Liver (tissue), 9 donors: ENCODE data around the gene CD7. TPM values are rescaled to one million over a fixed set of nuclear protein-coding genes. Genes with fewer than 3 reads are reported as not detected.

Experiments used
- DNase-seq: peaks from one replicate; pipeline ENCODE4 v3.0.0-alpha.2; 2017; ENCODE audit warnings: low spot score
- H3K27ac ChIP-seq, 2 donors: one replicate each; pipeline ENCODE4 v1.7.0; 2013; ENCODE audit warnings: inconsistent platforms in 2 of 2, low read length in 2 of 2, control low read depth in 1 of 2, low read depth in 1 of 2, mild to moderate bottlenecking in 1 of 2
- H3K27me3 ChIP-seq, 4 donors: one replicate each; pipeline versions ENCODE4 v1.6.1 to v1.7.0; 2013; ENCODE audit warnings: low read length in 3 of 4, inconsistent platforms in 1 of 4, mild to moderate bottlenecking in 1 of 4, moderate library complexity in 1 of 4; ENCODE audit not compliant: control insufficient read depth in 4 of 4, insufficient read depth in 4 of 4
- H3K36me3 ChIP-seq, 4 donors: one replicate each; pipeline versions ENCODE4 v1.6.1 to v1.7.0; 2013; ENCODE audit warnings: low read length in 3 of 4, mild to moderate bottlenecking in 3 of 4, low read depth in 1 of 4, moderate library complexity in 1 of 4; ENCODE audit not compliant: control insufficient read depth in 4 of 4, insufficient read depth in 3 of 4
- H3K4me1 ChIP-seq, 4 donors: one replicate each; pipeline versions ENCODE4 v1.6.1 to v1.7.0; 2013; ENCODE audit warnings: low read length in 3 of 4, mild to moderate bottlenecking in 3 of 4, moderate library complexity in 1 of 4; ENCODE audit not compliant: control insufficient read depth in 4 of 4, insufficient read depth in 4 of 4
- H3K4me3 ChIP-seq, 3 donors: one replicate each; pipeline versions ENCODE4 v1.6.1 to v1.7.0; 2013; ENCODE audit warnings: low read length in 3 of 3, control low read depth in 1 of 3, low read depth in 1 of 3, mild to moderate bottlenecking in 1 of 3
- H3K9ac ChIP-seq, 2 donors: one replicate each; pipeline ENCODE4 v1.7.0; 2013; ENCODE audit warnings: low read length in 2 of 2, mild to moderate bottlenecking in 2 of 2, moderate library complexity in 2 of 2, control low read depth in 1 of 2, low read depth in 1 of 2
- H3K9me3 ChIP-seq, 4 donors: one replicate each; pipeline versions ENCODE4 v1.6.1 to v1.7.0; 2013; ENCODE audit warnings: low read length in 3 of 4; ENCODE audit not compliant: control insufficient read depth in 4 of 4
- ATF3 ChIP-seq: IDR thresholded peaks from 2 replicates; pipeline ENCODE4 v1.6.1; 2016; ENCODE audit warnings: antibody characterized with exemption
- EGR1 ChIP-seq, 2 donors: IDR thresholded peaks; 2 replicates each; pipeline ENCODE4 v1.6.1; 2016 to 2018; ENCODE audit warnings: antibody characterized with exemption in 2 of 2, low read depth in 2 of 2
- FOXA1 ChIP-seq: IDR thresholded peaks from 2 replicates; pipeline ENCODE4 v1.6.1; 2016; ENCODE audit warnings: antibody characterized with exemption
- FOXA2 ChIP-seq: IDR thresholded peaks from 2 replicates; pipeline ENCODE4 v1.6.1; 2016; ENCODE audit warnings: antibody characterized with exemption
- HNF4A ChIP-seq, 2 donors: conservative IDR thresholded peaks; 2 replicates each; pipeline ENCODE4 v1.6.1; 2016; ENCODE audit warnings: antibody characterized with exemption in 2 of 2, mild to moderate bottlenecking in 2 of 2
- JUND ChIP-seq, 2 donors: IDR thresholded peaks; 2 replicates each; pipeline ENCODE4 v1.6.1; 2016; ENCODE audit warnings: antibody characterized with exemption in 2 of 2
- NR2F2 ChIP-seq: IDR thresholded peaks from 2 replicates; pipeline ENCODE4 v1.6.1; 2016; ENCODE audit warnings: antibody characterized with exemption
- RAD21 ChIP-seq, 2 donors: IDR thresholded peaks; 2 replicates each; pipeline ENCODE4 v1.6.1; 2016; ENCODE audit warnings: antibody characterized with exemption in 2 of 2, mild to moderate bottlenecking in 2 of 2
- YY1 ChIP-seq: IDR thresholded peaks from 2 replicates; pipeline ENCODE4 v1.6.1; 2016; ENCODE audit warnings: antibody characterized with exemption, mild to moderate bottlenecking
- WGBS: extraction: QIAGEN DNeasy Blood & Tissue Kit; methylation state at CpG from one replicate; pipeline ENCODE4 v1.1.7; 2013; 5-methylcytosine and 5-hydroxymethylcytosine counted together
- polyA plus RNA-seq, 2 donors: library from polyadenylated mRNA; stranded (reverse) in 1 of 2; unstranded in 1 of 2; fragments of 200-250 nt in 1 of 2; fragments of >200 nt in 1 of 2; fragmentation: Nextera tagmentation in 1 of 2; extraction: Ambion mirVana in 1 of 2; gene quantifications; one replicate each; pipeline versions ENCODE4 v1.2.1 to v1.2.3, GENCODE V29; 2013 to 2015
- total RNA-seq, 2 donors: library from RNA; depleted of rRNA; stranded (reverse); fragments of >200 nt; gene quantifications; one replicate each; pipeline ENCODE4 v1.2.3, GENCODE V29; 2014
- TF ChIP-seq, protein P1 (sequence below): IDR thresholded peaks from 2 replicates; pipeline ENCODE4 v1.6.1; 2016; ENCODE audit warnings: antibody characterized with exemption, mild to moderate bottlenecking
- donor health status: healthy.
- donor health status: healthy.
- donor health status: healthy.
- donor health status: healthy.
- donor health status: healthy.

The CD7 gene
- total and polyA plus RNA-seq, 4 donors: 1.0 to 1.5 (median 1.4) TPM

- TF ChIP-seq, protein P1, sequence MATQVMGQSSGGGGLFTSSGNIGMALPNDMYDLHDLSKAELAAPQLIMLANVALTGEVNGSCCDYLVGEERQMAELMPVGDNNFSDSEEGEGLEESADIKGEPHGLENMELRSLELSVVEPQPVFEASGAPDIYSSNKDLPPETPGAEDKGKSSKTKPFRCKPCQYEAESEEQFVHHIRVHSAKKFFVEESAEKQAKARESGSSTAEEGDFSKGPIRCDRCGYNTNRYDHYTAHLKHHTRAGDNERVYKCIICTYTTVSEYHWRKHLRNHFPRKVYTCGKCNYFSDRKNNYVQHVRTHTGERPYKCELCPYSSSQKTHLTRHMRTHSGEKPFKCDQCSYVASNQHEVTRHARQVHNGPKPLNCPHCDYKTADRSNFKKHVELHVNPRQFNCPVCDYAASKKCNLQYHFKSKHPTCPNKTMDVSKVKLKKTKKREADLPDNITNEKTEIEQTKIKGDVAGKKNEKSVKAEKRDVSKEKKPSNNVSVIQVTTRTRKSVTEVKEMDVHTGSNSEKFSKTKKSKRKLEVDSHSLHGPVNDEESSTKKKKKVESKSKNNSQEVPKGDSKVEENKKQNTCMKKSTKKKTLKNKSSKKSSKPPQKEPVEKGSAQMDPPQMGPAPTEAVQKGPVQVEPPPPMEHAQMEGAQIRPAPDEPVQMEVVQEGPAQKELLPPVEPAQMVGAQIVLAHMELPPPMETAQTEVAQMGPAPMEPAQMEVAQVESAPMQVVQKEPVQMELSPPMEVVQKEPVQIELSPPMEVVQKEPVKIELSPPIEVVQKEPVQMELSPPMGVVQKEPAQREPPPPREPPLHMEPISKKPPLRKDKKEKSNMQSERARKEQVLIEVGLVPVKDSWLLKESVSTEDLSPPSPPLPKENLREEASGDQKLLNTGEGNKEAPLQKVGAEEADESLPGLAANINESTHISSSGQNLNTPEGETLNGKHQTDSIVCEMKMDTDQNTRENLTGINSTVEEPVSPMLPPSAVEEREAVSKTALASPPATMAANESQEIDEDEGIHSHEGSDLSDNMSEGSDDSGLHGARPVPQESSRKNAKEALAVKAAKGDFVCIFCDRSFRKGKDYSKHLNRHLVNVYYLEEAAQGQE: no peak
- no peak for TF ChIP-seq JUND (IDR thresholded peaks at IDR 0.05)
- TF ChIP-seq YY1: no peak
Measured at GRCh38 chr17:82358465-82359350, 41.3 kb upstream of the CD7 start, which contains the start of gene TEX19 (continued).

DNA sequence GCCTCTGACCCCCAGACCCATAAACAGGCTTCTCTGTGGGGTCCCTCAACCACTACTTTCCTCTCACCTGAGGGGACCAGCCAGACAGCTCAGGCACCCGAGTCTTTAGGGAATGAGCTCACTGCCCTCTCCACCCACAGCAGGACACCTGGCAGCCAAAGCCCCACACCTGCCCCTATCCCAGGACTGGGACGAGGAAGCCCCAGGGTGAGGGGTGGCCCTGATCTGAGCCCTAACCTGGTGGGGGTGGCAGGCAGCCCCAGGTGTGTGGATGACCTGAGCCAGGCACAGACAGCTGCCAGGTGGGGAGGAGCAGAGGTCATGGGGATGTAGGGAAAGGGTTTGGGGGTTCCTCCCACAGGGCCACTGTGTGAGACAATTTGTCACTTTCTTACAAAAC is 40.0 kb upstream of the CD7 start:
- 85% methylated on average over 2 of the region's 2 CpGs for WGBS
- H3K4me1 ChIP-seq: peaks cover 0 to 4% (median 1%) of the 10 kb centered on the region in 4 donors
- TF ChIP-seq FOXA1 (no peak), RAD21 (IDR thresholded peaks at IDR 0.05) (no peak), ATF3 (no peak), YY1 (no peak), NR2F2 (no peak)
- H3K27me3 ChIP-seq: peaks cover 0 to 3% (median 0%) of the 10 kb centered on the region in 4 donors
- no peak overlapping the region for H3K27ac ChIP-seq
- H3K9ac ChIP-seq: no peak overlapping the region
- DNase-seq: no peak
- no peaks in the 10 kb centered on the region for H3K9me3 ChIP-seq
- no peaks in the 10 kb centered on the region for H3K36me3 ChIP-seq
- no peak overlapping the region for H3K4me3 ChIP-seq

DNA sequence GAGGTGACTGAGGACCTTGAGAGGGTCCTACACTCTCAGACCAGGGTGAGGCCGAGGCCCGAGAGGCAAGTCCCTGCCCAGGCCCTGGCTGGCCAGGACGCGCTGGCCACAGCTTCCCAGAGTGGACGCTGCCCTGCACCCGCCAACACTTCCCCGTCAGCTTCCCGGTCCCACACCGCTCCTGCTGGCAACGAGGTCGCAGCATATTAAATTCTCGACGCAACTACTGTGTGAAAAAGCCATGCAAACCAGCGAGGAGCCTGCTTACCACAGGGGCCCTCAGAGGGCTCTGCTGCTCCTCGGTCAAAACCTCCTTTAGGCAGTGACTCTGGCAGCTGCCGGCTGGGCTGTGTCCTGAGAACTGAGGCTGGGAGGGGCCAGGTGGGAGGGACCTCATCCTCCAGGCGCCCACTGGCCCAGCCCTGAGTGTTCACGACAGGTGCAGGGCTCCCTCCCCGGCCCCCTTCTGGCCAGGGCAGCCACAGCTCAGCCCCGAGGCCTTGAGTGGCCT is 39.5 kb upstream of the CD7 start:
- 74% methylated on average over 20 of the region's 20 CpGs for WGBS
- Histone ChIP-seq H3K27ac (no peak overlapping the region), H3K4me1 (peaks cover 0 to 4% (median 2%) of the 10 kb centered on the region in 4 donors), H3K9me3 (no peaks in the 10 kb centered on the region), H3K27me3 (peaks cover 0 to 3% (median 0%) of the 10 kb centered on the region in 4 donors), H3K9ac (no peak overlapping the region), H3K36me3 (no peaks in the 10 kb centered on the region), H3K4me3 (no peak overlapping the region)
- DNase-seq: no peak
- TF ChIP-seq, protein P1: no peak
- no peak for TF ChIP-seq FOXA2
- TF ChIP-seq FOXA1: no peak
- TF ChIP-seq RAD21 (IDR thresholded peaks at IDR 0.05): no peak
- no peak for TF ChIP-seq HNF4A (conservative IDR thresholded peaks at IDR 0.05)
- TF ChIP-seq ATF3: no peak
- no peak for TF ChIP-seq YY1
- no peak for TF ChIP-seq EGR1 (IDR thresholded peaks at IDR 0.05; ENCODE audit: low read depth in 2 of 2)
